Activated CD4-positive, alpha-beta T cell treated with anti-CD3 and anti-CD28 coated beads, Interleukin-2, Interleukin-4, amounts not matched to agents 100 ng/mL and 50 ng/mL, durations not matched to agents 16 hours and 8 hours (primary cell): Measurements from ENCODE around the gene UHRF2.
"Not testable (repeated sequence)": the region's sequence is repeated elsewhere in the genome, so short reads cannot be mapped to it uniquely, and the experiment has no call there.

Source experiments
- DNase-seq: peaks from one replicate; pipeline ENCODE4 v3.0.0-alpha.2; 2020; ENCODE audit warnings: low spot score

Gene UHRF2

DNA sequence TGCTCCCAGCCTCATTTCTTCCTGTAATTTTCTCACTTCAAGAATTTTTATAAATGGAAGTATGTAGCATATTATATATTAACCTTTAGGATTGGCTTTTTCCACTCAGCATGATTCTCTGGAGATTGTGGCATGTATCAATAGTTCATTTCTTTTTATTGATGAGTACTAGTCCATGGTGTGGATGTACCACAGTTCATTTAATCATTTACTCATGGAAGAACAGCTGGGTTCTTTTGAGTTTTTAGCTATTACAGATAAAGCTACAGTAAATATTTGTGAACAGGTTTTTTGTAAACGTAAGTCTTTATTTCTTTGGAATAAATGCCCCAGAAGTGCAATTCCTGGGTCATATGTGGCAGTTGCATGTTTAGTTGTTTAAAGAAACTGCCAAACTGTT lies 76.1 kb downstream of the UHRF2 start:
- no peak for DNase-seq

DNA sequence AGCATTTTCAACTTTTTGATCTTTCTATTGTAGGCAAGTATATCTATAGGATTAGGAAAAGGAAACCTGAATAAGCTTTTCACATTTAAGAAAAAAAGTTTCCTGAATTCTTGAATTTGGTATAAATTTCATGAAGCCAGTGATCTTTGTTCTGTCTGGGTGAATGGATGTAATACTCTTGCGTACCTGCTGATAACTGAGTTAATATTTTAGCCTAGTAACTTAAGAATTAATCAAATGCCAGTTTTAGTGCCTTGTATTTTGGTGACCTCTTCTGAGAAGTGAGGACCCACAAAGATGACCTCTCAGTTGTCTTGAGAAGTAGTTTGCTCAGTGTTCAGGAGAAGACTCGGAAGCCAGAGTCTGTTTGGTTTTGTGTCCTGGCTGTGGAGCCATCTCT lies 77.9 kb downstream of the UHRF2 start:
- DNase-seq = no peak

DNA sequence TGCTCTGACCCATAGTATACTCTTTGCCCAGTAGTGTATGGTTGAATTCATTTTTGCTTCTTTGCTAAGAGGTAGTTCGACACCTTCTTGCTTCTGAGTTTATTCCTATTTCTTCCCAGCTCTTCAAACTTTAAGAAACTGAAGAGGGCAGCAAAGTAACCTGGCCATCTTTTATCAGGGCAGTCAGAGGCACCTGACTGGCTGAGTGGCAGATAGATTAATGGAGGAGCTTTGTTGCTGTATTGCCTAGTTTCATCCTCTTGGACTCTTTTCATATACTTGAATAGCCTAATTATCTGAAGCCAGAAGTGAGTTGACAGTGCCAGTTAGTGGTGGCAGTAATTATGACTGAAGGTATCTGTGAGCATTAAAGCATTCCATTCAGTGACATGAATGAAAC lies 82.5 kb downstream of the UHRF2 start:
- no peak for DNase-seq

DNA sequence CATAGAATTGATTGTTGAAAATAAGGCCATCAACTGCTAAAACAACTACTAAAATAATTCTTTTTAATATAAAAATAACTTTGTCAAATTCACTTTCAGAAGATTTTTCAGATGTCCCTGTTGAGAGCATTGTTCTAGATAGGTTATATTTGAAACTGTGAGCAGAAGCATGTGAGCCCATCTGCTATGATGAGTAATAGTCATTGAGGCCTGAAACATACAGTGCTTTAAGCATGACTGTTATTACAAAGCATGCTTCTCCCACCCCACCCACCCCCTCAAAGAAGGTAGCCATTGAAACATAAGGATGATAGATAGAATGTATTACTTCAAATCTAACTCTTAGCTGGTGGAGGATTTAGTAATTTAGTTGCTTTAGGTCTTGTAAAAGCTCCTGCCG lies 86.0 kb downstream of the UHRF2 start:
- DNase-seq = no peak

DNA sequence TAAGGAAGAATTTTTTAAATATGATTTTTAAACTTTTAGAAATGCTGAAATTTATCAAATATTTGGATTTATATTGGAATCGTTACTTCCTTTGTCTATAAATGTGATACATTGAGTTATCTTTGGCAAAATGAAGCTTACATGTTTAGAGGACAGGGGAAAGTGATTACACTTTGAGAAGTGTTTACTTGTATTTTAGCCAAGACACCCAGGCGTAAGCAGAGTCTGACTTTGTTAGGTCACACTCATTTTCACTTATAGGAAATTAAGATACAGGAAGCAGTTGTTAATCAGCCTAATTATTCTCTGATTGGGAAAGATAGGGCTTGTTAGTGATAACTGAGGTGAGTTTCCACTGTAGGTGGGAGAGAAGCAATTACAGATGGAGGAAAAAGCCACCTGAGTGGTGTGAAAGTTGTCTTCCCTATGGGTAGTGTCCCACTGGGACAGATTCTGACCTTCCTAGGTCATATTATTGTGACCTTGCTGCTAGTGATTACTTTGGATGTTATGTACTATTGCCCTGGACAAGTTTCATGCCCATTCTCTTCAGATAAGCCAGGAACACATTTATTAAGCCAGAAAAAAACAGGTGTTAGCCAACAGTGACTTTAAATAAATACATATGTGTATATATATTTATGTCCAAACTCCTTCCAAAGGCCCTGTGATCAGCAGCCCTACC lies 88.7 kb downstream of the UHRF2 start:
- DNase-seq = no peak

DNA sequence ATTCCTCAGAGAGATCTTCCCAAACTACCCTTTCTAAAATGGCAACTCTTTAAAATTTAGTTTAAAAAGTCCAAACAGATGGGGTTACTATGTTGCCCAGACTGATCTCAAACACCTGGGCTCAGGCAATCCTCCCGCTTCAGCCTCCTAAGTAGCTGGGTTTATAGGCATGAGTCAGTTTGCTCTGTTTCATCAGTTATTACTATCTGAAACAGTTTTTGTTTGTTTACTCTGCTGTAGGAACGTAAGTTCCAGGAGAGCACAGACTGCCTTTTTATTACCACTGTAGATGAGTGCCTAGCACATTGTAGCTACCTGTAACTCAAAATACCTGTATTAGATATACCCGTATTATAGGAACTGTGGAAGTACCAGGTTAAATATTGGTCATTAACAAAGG lies 89.4 kb downstream of the UHRF2 start:
- DNase-seq = no peak

DNA sequence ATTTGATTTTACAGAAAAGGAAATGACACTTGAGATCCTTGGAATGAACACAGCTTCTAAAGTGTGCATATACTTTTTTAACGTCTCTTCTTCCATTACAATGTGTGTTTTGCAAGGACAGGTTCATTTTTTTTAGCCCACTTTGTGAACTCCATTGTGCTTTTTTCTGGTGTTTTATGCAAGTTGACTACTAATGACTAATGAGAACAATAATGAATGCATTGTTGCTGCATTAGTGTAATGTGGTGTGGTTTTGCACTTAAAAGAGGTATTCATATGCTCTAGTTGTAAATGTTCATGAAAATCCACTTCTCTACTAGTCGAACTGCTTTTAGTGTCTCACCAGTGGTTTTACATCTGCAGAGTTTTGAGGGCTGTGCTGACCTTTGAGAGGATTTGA lies 93.6 kb downstream of the UHRF2 start:
- DNase-seq = no peak

DNA sequence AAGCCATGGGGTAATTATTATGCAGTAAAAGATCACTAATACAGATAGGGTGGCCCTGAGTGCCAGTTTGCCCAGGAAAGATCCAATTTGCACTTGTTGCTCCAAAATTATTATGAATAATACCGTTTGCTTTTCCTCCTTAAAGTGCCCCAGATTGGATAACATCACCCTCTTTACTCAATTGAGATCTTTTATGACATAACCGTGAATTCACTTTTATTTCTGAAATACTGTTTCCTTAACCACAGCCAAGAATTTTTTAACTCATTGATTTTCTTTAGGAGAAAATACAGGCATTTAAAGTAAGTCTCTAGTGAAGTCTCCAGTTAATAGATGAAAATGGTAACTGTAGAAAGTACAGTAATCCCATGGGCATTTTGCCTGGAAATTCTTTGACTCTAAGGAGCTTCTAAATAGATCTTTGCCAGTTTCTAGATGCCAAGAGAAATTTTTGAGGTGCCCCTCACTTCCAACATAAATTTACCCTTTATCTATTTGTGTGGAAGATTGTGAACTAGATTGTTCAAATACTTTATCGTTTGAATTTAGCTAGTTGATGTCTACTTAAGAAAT lies 99.2 kb downstream of the UHRF2 start:
- DNase-seq = no peak

DNA sequence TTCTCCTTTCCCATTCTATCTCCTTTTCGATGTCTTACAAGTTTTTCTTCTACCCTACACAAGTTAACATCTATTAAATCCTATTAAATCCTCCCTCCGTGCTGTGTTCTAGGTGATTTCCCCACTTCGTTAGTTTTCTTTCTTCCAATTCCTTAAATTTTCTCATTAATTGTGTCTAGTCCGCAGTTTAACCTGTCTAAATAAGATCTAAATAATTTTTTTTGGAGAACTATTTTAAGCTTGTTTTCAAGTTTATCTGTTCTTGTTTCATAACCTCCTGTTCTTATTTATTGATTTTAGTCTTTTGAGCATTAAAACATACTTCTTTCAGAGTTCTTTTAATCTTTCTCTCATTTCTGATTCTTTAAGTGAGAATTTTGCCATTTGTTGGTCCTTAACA lies 109.3 kb downstream of the UHRF2 start:
- no peak for DNase-seq

DNA sequence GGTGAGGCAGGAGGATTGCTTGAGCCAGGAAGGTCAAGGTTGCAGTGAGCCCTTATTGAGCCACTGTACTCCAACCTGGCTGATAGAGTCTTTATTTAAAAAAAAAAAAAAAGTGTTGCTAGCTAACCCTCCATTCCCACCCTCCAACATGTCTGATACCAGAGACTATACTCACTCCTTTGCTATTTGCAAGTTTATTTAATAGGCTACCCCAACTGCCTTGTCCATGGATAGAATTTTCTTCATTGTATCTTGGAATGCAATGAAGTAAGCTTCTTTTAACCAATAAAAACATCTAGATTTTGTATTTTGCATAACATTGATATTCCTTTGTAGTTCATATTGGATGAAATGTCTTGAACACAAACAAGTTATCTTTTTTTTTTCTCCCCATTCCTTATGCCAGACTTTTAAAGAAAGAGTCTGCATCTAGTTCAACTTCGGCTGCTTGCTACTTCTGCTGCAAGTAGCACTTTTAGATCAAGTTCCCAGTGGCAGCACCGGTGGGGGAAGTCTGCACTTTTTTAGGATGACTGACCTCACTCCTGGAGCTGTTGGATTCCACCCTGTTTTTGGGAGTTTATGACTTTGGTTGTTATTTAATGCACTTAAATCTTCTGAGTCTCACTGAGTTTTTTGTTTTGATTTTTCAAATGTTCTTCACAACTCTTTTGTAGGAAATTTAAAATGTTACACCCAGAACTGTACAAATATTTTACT lies 112.5 kb downstream of the UHRF2 start:
- no peak for DNase-seq

DNA sequence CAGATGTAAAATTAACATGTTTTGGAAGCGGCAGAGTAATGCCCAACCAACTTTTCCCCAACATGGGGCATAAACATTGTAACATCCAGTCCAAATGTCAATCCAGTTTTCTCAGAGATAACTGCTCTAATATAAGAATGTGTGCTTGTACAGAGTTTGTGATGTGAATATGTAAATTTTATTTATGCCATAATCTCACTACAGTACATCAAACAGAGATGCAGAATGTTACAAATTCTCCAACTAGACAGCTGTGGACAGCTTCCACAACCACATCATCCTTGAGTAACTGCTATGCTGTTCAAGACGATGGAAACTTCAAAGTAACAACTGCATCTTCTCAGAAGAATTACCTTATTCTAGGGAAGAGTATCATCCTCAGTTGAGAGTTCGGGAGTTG lies 122.6 kb downstream of the UHRF2 start:
- no peak for DNase-seq

DNA sequence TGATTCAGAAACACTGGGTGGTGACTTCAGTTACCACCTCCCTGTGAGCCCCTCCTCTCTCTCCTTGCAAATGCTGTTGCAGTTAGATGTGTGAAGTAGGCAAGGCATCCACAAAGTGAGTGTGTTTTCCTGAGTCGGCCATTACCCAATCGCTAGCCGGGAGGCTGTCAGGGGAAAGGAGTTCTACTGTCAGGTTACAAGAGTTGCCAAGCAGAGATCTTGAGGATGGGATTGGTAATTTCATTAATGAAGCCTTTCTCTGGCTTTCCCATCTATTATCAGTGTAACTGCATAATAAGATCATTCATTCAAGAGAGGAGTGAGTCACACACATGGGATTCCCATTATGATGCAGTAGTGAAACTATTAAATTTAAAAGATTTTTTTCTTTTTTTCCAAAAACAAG lies 125.7 kb downstream of the UHRF2 start:
- DNase-seq = peak; percentile 4

DNA sequence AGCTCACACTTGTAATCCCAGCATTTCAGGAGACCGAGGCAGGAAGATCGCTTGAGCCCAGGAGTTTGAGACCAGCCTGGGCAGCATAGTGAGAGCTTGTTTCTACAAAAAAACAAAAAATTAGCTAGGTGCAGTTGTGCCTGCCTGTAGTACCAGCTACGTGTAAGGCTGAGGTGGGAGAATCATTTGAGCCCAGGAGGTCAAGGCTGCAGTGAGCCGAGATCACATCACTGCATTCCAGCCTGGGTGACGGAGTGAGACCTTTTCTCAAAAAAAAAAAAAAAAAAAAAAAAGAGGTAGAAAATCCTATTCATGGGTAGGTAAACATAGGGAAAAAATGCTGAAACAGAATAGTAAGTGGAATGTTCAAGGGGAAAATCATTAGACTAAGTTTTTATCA lies 129.6 kb downstream of the UHRF2 start:
- not testable (repeated sequence) for DNase-seq

DNA sequence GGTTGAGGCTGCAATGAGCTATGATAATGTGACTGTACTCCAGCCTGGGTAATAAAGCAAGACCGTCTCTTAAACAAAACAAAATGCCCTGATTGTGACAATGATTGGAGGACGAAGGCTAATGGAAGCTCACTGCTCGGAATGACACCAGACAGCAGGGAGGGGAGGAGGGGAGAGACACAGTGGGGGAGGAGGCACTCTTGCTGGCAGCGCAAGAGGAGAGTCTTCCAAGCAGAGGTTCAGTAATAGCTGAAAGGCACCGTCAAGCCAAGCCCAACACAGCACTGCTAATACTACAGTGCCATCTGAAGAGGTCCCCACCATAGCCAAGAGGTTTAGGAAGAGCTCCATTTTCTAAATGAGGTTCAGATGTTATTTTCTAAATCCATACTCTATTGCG lies 130.2 kb downstream of the UHRF2 start:
- DNase-seq = no peak

DNA sequence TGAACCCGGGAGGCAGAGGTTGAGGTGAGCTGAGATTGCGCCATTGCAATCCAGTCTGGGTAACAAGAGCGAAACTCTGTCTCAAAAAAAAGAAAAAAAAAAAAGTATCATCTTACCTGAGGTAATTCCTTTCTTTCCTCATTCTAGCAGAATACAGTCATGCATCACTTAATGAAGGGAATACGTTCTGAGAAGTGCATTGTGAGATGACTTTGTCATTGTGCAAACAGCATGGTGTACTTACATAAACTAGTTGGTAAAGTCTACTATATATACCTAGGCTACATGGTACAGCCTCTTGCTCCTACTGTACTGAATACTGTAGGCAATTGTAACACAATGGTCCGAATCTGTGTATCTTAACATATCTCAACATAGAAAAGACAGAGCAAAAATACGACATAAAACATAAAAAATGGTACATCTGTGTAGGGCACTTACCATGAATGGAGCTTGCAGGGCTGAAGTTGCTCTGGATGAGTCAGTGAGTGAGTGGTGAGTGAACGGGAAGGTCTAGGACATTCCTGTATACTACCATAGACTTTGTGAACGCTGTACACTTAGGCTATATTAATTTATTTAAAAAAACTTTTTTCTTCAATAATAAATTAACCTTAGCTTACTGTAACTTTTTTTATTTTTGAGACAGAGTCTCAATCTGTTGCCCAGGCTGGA lies 132.2 kb downstream of the UHRF2 start:
- DNase-seq = no peak

DNA sequence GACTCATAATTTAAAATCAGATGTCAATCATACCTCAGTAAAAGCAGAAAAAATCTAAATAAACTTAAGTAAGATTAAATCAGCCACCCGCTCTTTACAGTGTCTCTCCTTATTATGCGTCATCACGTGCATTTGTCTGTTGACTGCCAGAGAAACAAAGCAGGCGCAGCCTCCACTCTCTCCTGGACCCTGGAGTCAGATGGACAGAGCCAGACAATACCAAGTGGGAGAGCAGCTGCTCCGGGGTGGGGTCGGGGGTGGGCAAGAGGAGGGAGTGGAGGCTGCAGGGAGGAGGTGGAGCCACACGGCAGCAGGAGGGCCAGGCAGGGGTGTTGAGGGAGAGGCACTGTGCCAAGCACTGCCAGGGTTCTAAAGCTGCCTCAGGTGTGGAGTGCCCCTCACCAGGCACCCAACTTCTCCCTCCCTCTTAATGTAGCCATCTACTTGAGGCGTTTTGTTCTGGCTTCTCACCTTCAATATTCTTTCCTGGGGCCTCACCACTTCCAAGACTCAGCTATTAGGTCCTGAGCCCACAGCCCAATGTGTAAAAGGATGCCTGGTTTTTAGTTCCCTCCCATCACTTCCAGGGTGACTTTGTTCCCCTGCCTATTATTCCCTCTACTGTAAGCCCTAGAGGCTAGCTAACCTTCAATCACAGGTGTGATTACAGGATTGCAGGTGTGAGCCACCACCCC lies 136.3 kb downstream of the UHRF2 start:
- no peak for DNase-seq

DNA sequence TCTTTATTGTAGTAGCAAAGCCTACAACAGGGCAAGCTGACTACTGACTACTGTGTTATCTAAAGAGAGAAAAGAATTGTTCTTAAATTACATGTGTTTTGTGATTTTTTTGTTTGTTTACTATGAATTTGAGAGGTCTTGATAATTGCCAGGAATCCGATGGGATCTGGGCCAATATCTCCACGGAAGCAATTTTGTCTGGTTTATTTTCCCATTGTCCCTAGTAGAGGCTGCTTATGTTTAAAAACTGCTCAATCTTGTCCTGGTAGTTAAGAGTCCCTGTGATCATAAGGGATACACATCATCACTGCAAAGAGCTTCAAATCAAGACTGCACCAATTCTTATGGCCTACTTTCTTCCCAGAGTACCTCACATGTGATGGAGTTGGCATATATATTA lies 138.1 kb downstream of the UHRF2 start:
- no peak for DNase-seq

DNA sequence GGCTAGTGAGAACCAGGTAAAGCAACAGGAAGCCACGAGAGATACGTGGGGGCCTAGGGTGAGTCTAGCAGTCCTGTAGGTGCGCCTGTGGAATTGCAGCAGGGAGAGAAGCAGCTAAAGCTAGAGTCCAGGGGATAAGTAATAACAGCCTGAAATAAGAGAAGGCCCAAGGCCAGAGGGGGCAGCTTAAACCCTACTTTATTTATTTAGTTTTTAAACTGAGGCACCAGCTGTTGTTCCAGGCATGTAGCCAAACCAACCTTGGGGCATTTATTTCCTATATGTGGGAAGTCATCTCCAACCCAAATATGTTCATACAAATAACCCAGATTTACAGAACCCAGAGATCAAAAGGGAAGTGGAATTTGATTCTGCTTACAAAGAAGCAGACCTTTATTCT lies 139.0 kb downstream of the UHRF2 start:
- no peak for DNase-seq

DNA sequence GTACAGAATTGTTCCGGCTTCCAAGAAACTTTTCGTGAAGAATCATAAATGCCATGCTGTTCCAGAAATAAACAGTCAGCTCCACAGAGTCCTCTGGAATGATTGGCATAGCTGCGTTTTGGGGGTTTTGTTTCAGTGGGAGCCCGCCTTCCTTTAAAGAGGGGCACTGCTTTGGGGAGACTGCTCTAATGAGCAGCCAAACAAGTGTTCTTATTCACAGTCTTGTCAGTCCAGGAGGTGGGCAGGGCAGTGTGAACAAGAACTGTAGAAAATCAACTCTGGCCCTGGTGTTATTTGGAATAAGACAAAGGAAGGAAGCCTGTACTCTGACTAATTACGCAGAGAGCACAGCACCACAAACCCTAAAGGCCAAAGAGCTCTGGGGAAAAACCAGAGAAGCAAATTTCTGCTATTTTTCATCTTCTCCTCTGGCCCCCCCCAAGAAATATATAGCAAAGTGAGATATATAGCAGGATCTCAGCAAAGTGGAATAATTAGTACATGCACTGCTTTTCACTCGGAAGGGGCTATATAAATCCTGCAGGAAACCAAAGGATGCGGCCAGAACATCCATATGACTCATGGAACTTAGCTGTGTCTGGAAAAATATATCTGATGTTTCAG lies 139.6 kb downstream of the UHRF2 start:
- no peak for DNase-seq

DNA sequence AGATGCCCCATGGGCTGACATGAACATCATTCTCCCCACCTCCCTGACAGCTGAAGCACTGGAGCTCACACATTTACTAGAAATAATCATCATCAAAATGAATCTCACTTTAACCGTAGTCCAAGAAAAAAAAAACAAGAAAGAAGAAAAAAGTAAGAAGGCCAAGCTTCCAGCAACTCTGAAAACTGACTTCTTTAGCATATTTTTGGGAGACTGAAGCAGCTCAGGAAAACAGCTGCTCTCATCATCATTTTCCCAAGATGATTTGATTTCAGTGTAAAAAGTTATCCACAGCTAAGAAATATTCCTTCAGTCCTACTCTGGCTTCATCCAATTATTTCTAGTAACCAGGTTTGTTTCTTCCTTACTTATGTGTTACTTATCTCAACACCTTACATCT lies 140.9 kb downstream of the UHRF2 start:
- DNase-seq = no peak
